Measurements from ENCODE around the gene C6orf132.
A peak's percentile ranks its signal among the peaks of the same experiment; 100 is the strongest.
"Not testable (repeated sequence)": the region's sequence is repeated elsewhere in the genome, so short reads cannot be mapped to it uniquely, and the experiment has no call there.

Gene C6orf132

GRCh38 chr6:42171813-42172581, 29.6 kb upstream of the C6orf132 start:
- no peak for TF ChIP-seq CTCF (IDR thresholded peaks at IDR 0.05; ENCODE audit: control insufficient read depth, extremely low read depth, insufficient read depth)
- DNase-seq (ENCODE audit: low read depth): no peak
- H3K4me3 ChIP-seq (ENCODE audit: low read depth, low read length): no peak overlapping the region

GRCh38 chr6:42169780-42170179, 27.4 kb upstream of the C6orf132 start:
- H3K4me3 ChIP-seq (ENCODE audit: low read depth, low read length); DNase-seq (ENCODE audit: low read depth): not testable (repeated sequence)

GRCh38 chr6:42168650-42169049, 26.2 kb upstream of the C6orf132 start:
- H3K4me3 ChIP-seq (ENCODE audit: low read depth, low read length): no peak overlapping the region
- DNase-seq (ENCODE audit: low read depth): no peak

GRCh38 chr6:42166444-42167141, 24.2 kb upstream of the C6orf132 start:
- TF ChIP-seq CTCF (IDR thresholded peaks at IDR 0.05; ENCODE audit: control insufficient read depth, extremely low read depth, insufficient read depth): peak; percentile 98
- no peak overlapping the region for H3K4me3 ChIP-seq (ENCODE audit: low read depth, low read length)
- peak; percentile 73 for DNase-seq (ENCODE audit: low read depth)

More at GRCh38 chr6:42168650-42169049, 26.2 kb upstream of the C6orf132 start:
- TF ChIP-seq CTCF (IDR thresholded peaks at IDR 0.05; ENCODE audit: control insufficient read depth, extremely low read depth, insufficient read depth): no peak

GRCh38 chr6:42165016-42165415, 22.6 kb upstream of the C6orf132 start:
- DNase-seq (ENCODE audit: low read depth): no peak
- H3K4me3 ChIP-seq (ENCODE audit: low read depth, low read length): no peak overlapping the region
- no peak for TF ChIP-seq CTCF (IDR thresholded peaks at IDR 0.05; ENCODE audit: control insufficient read depth, extremely low read depth, insufficient read depth)

- DNase-seq (ENCODE audit: low read depth): no peak
- TF ChIP-seq CTCF (IDR thresholded peaks at IDR 0.05; ENCODE audit: control insufficient read depth, extremely low read depth, insufficient read depth): no peak
Observed at GRCh38 chr6:42163981-42164380, 21.6 kb upstream of the C6orf132 start.

GRCh38 chr6:42162812-42163211, 20.4 kb upstream of the C6orf132 start:
- no peak for TF ChIP-seq CTCF (IDR thresholded peaks at IDR 0.05; ENCODE audit: control insufficient read depth, extremely low read depth, insufficient read depth)
- no peak overlapping the region for H3K4me3 ChIP-seq (ENCODE audit: low read depth, low read length)
- no peak for DNase-seq (ENCODE audit: low read depth)

More at GRCh38 chr6:42163981-42164380, 21.6 kb upstream of the C6orf132 start:
- H3K4me3 ChIP-seq (ENCODE audit: low read depth, low read length): no peak overlapping the region

Measured in LNCaP clone FGC (cell line).